Ascending aorta (tissue), 2 donors: ENCODE measurements around the gene AOPEP. TPM values are rescaled to one million over a fixed set of nuclear protein-coding genes. Genes with fewer than 3 reads are reported as not detected.
"Not testable (repeated sequence)": the region's sequence is repeated elsewhere in the genome, so short reads cannot be mapped to it uniquely, and the experiment has no call there.

Experiments
- DNase-seq, 2 donors: peaks; one replicate each; pipeline ENCODE4 v3.0.0-alpha.2; 2019; ENCODE audit warnings: low spot score in 2 of 2
- H3K27ac ChIP-seq, 2 donors: fragments of 200-600 bp; sonication (generic); one replicate each; pipeline ENCODE4 v1.5.1; 2016 to 2017; ENCODE audit warnings: mild to moderate bottlenecking in 1 of 2
- H3K27me3 ChIP-seq: fragments of 200-600 bp; sonication (generic); one replicate; pipeline ENCODE4 v1.5.1; 2017
- H3K36me3 ChIP-seq, 2 donors: fragments of 200-600 bp; sonication (generic); one replicate each; pipeline ENCODE4 v1.5.1; 2016
- H3K4me1 ChIP-seq, 2 donors: fragments of 200-600 bp; sonication (generic); one replicate each; pipeline ENCODE4 v1.5.1; 2016 to 2017; ENCODE audit warnings: mild to moderate bottlenecking in 1 of 2
- H3K4me3 ChIP-seq, 2 donors: fragments of 200-600 bp; sonication (generic); one replicate each; pipeline ENCODE4 v1.5.1; 2016 to 2017; ENCODE audit warnings: mild to moderate bottlenecking in 1 of 2
- H3K9me3 ChIP-seq, 2 donors: fragments of 200-600 bp; sonication (generic); one replicate each; pipeline ENCODE4 v1.5.1; 2016
- intact Hi-C: fragments of 100-400 bp; cut with DNase I; formaldehyde crosslinking; loops from one replicate; pipeline ENCODE4 v1.15.1; 2023
- total RNA-seq: library from RNA; depleted of rRNA; stranded (reverse); fragments of >200 nt; gene quantifications from one replicate; pipeline ENCODE4 v1.1.0, GENCODE V29; 2016
- TF ChIP-seq, protein P1 (sequence below), 3 experiments: fragments of 200-600 bp in 2 of 3; fragments of 450-650 bp in 1 of 3; sonication (generic) in 2 of 3; IDR thresholded peaks; one replicate each; pipeline ENCODE4 v1.5.1; 2016 to 2019; ENCODE audit warnings: antibody characterized with exemption in 3 of 3, mild to moderate bottlenecking in 1 of 3, moderate library complexity in 1 of 3

The AOPEP gene
- total RNA-seq, 1 donor from 2014 or later = 333 TPM

DNA sequence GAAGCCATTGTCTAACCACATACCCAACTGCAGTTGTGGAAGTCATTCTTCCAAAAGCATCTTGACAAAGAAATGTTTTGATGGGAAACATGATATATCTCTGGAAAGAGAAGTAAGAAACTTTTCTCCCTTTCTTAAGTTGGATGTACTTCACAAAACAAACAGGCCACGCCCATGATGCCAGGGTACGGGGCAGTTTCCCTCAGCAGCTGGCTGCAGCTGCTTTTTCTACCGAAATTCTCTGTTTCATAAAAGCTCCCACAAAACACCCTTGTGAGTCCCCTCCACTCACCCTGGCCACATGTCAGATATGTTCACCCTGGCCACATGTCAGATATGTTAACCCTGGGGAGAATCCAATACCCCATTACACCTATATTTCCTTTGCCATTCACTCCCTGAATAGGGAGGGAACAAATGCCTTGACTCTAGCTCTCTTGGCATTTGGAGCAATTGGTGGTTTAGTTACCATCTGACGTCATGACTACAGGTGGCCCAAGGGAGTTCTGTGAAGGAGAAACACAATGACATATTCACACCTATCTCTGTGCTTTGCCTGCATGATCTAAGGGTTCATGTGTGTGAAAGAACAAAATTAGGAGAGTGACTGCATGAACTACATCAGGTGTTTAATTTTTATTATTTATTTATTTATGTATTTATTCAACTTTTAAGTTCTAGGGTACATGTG, 103.0 kb downstream of the AOPEP start:
- Histone ChIP-seq H3K4me3 (no peak overlapping the region), H3K36me3 (no peaks in the 10 kb centered on the region), H3K27me3 (no peaks in the 10 kb centered on the region), H3K9me3 (peaks cover 0 to 3% of the 10 kb centered on the region in 2 donors), H3K4me1 (peaks cover 5 to 45% of the 10 kb centered on the region in 2 donors), H3K27ac (peak overlapping the region; percentile 3 to 89)
- DNase-seq = no peak
- TF ChIP-seq, protein P1, sequence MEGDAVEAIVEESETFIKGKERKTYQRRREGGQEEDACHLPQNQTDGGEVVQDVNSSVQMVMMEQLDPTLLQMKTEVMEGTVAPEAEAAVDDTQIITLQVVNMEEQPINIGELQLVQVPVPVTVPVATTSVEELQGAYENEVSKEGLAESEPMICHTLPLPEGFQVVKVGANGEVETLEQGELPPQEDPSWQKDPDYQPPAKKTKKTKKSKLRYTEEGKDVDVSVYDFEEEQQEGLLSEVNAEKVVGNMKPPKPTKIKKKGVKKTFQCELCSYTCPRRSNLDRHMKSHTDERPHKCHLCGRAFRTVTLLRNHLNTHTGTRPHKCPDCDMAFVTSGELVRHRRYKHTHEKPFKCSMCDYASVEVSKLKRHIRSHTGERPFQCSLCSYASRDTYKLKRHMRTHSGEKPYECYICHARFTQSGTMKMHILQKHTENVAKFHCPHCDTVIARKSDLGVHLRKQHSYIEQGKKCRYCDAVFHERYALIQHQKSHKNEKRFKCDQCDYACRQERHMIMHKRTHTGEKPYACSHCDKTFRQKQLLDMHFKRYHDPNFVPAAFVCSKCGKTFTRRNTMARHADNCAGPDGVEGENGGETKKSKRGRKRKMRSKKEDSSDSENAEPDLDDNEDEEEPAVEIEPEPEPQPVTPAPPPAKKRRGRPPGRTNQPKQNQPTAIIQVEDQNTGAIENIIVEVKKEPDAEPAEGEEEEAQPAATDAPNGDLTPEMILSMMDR (IDR thresholded peaks at IDR 0.05) = no peak
- intact Hi-C loops = loop anchor here (2.0 to 10.0 kb wide), 2 partner anchors 33 to 105 kb away; partner anchors contain the start of gene AOPEP

DNA sequence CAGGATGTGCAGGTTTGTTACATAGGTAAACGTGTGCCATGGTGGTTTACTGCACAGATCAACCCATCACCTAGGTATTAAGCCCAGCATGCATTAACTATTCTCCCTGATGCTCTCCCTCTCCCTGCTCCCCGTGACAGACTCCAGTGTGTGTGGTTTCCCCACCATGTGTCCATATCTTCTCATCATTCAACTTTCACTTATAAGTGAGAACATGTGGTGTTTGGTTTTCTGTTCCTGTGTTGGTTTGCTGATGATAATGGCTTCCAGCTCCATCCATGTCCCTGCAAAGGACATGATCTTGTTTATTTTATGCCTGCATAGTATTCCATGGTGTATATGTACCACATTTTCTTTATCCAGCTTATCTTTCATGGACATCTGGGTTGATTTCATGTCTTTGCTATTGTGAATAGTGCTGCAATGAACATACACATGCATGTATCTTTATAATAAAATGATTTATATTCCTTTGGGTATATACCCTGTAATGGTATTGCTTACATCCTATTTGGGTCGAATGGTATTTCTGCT, 103.6 kb downstream of the AOPEP start:
- H3K4me3 ChIP-seq, H3K27me3 ChIP-seq, H3K36me3 ChIP-seq, DNase-seq, H3K9me3 ChIP-seq, intact Hi-C loops: not testable (repeated sequence)
- Histone ChIP-seq H3K4me1 (peaks cover 4 to 42% of the 10 kb centered on the region in 2 donors), H3K27ac (peak overlapping the region in 1 of 2 donors; percentile 3)

DNA sequence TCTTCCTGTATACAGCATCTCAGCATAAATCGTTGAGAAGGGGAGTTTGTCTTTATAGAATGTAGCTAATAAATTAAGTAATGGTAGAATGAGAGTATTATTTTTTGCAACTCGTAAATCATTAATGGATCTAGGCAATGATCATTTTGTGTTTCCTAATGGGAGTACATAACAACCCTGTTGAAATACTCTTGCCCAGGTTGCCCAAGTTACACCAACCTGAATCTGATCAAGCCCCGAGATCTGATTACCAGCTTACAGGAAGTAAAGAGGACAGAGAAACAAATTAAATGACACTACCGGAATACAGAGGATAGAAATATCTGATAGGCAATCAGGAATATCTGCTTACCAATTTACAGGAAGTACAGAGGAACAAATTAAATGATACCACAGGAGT, 107.3 kb downstream of the AOPEP start:
- Histone ChIP-seq H3K36me3 (no peaks in the 10 kb centered on the region), H3K4me1 (peaks cover 0 to 13% of the 10 kb centered on the region in 2 donors), H3K9me3 (peaks cover 0 to 3% of the 10 kb centered on the region in 2 donors), H3K27ac (no peak overlapping the region), H3K27me3 (no peaks in the 10 kb centered on the region), H3K4me3 (no peak overlapping the region)
- intact Hi-C loops = no loop called here
- TF ChIP-seq, protein P1 (IDR thresholded peaks at IDR 0.05) = no peak
- no peak for DNase-seq

DNA sequence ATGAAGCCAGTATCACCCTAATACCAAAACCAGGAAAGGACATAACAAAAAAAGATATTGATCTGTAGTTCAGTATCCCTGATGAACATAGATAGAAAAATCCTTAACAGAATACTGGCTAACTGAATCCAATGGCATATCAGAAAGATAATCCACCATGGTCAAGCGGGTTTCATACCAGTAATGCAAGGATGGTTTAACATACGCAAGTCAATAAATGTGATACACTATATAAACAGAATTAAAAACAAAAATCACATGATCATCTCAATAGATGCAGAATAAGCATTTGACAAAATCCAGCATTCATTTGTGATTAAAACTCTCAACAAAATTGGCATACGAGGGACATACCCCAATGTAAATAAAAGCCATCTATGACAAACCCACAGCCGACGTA, 110.9 kb downstream of the AOPEP start:
- Histone ChIP-seq H3K27ac (no peak overlapping the region), H3K36me3 (no peaks in the 10 kb centered on the region), H3K4me3 (no peak overlapping the region), H3K27me3 (no peaks in the 10 kb centered on the region), H3K4me1 (peaks cover 0 to 2% of the 10 kb centered on the region in 2 donors), H3K9me3 (peaks cover 5 to 10% of the 10 kb centered on the region in 2 donors)
- intact Hi-C loops = no loop called here
- TF ChIP-seq, protein P1 (IDR thresholded peaks at IDR 0.05) = no peak
- DNase-seq = no peak

DNA sequence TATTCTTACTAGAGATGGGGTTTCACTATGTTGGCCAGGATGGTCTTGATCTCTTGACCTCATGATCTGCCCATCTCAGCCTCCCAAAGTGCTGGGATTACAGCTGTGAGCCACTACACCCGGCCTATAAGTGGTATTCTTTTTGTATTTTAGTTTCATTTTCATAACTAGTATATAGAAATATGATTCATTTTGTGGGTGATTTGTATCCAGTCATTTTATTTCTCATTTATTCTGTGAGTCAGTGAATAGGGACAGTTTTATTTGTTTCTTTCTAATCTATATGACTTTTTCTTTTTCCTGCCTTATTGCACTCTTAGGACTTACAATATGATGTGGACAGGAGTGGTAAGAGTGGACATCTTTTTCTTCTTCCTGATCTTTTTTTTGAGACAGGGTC, 112.9 kb downstream of the AOPEP start:
- Histone ChIP-seq H3K27me3 (no peaks in the 10 kb centered on the region), H3K4me3 (no peak overlapping the region), H3K36me3 (no peaks in the 10 kb centered on the region), H3K27ac (no peak overlapping the region), H3K4me1 (peaks cover 0 to 7% of the 10 kb centered on the region in 2 donors), H3K9me3 (peaks cover 5 to 10% of the 10 kb centered on the region in 2 donors)
- intact Hi-C loops = no loop called here
- TF ChIP-seq, protein P1 (IDR thresholded peaks at IDR 0.05) = no peak
- DNase-seq = no peak

DNA sequence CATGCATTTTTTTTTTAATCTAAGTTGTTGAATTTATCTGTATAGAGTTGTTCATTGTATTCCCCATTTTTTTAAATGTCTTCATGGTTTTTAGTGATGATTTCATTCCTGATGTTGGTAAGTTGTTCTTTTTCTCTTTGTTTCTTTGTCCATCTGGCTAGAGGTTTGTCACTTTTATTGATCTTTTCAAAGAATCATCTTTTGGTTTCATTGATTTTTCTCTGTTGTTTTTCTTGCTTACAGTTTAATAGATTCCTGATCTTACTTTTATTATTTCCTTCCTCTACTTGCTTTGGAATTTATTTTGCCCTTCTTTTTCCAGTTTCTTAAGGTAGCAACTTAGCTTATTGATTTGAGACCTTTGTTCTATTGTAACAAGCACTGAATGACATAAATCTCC, 114.2 kb downstream of the AOPEP start:
- no peak for DNase-seq
- intact Hi-C loops = loop anchor here (10.0 kb wide), 1 partner anchor 156 kb away; no protein-coding TSS in a partner anchor
- Histone ChIP-seq H3K4me1 (peaks cover 0 to 7% of the 10 kb centered on the region in 2 donors), H3K27ac (no peak overlapping the region), H3K27me3 (no peaks in the 10 kb centered on the region), H3K36me3 (no peaks in the 10 kb centered on the region), H3K9me3 (peaks cover 5 to 10% of the 10 kb centered on the region in 2 donors), H3K4me3 (no peak overlapping the region)
- TF ChIP-seq, protein P1 (IDR thresholded peaks at IDR 0.05) = no peak
